ENCODE data around the gene MAN1A1. TPM values are rescaled to one million over a fixed set of nuclear protein-coding genes. Genes with fewer than 3 reads are reported as not detected.

MAN1A1 gene
- polyA plus RNA-seq, 2 of the 4 experiments (the other 2 are of a cell fraction): 0.05 TPM; not detected in 1

- no peak for TF ChIP-seq POLR2AphosphoS2 (conservative IDR thresholded peaks at IDR 0.05; ENCODE audit: low read length)
Measured at GRCh38 chr6:119313937-119314884, 35.4 kb downstream of the MAN1A1 start (continued).

GRCh38 chr6:119312875-119313338, 36.7 kb downstream of the MAN1A1 start:
- CTCF ChIA-PET: no interaction called here
- Histone ChIP-seq H3K4me3 (no peak overlapping the region), H3K4me2 (no peak overlapping the region), H3K27ac (no peak overlapping the region), H3K9me3 (no peaks in the 10 kb centered on the region), H3K4me1 (peaks cover 6% of the 10 kb centered on the region)
- no peak for TF ChIP-seq HOXB5 (CRISPR knock-in tag; IDR thresholded peaks at IDR 0.05)
- TF ChIP-seq TP53 (CRISPR knock-in tag; IDR thresholded peaks at IDR 0.05): no peak
- TF ChIP-seq E2F6 (IDR thresholded peaks at IDR 0.05; ENCODE audit: borderline replicate concordance, low read depth): no peak
- TF ChIP-seq FOSL2 (IDR thresholded peaks at IDR 0.05): no peak
- no peak for TF ChIP-seq FOSL2 (CRISPR knock-in tag; IDR thresholded peaks at IDR 0.05)
- TF ChIP-seq MAFK (IDR thresholded peaks at IDR 0.05; ENCODE audit: partially characterized antibody): no peak
- no peak for TF ChIP-seq ZSCAN20 (CRISPR knock-in tag; IDR thresholded peaks at IDR 0.05)
- no peak for TF ChIP-seq RAD21 (conservative IDR thresholded peaks at IDR 0.05 in 1 of 2, IDR thresholded peaks at IDR 0.05 in 1 of 2)
- TF ChIP-seq HDAC2 (IDR thresholded peaks at IDR 0.05): no peak
- no peak for TF ChIP-seq RFX5 (IDR thresholded peaks at IDR 0.05)
- no peak for TF ChIP-seq NR3C1 (IDR thresholded peaks at IDR 0.05)
- no peak for TF ChIP-seq EHF (CRISPR knock-in tag; IDR thresholded peaks at IDR 0.05)
- no peak for TF ChIP-seq ZFP36 (IDR thresholded peaks at IDR 0.05; ENCODE audit: borderline replicate concordance, partially characterized antibody)
- no peak for TF ChIP-seq HES2 (IDR thresholded peaks at IDR 0.05)
- no peak for TF ChIP-seq ZC3H11A (IDR thresholded peaks at IDR 0.05)
- no peak for TF ChIP-seq HMGXB4 (CRISPR knock-in tag; IDR thresholded peaks at IDR 0.05; ENCODE audit: borderline replicate concordance)
- POLR2A ChIA-PET: no interaction called here
- DNase-seq (ENCODE audit: low read depth in 1 of 2, low spot score in 1 of 2) (no peak), FAIRE-seq (no peak), ATAC-seq (no peak)
- 71% methylated on average over 4 of the region's 4 CpGs for WGBS (ENCODE audit: missing lambda C conversion rate)

GRCh38 chr6:119312441-119312840, 37.1 kb downstream of the MAN1A1 start:
- CTCF ChIA-PET: no interaction called here
- TF ChIP-seq FOSB (CRISPR knock-in tag; IDR thresholded peaks at IDR 0.05) (no peak), HOXB13 (CRISPR knock-in tag; IDR thresholded peaks at IDR 0.05; ENCODE audit: low read depth) (no peak), POLR2A (IDR thresholded peaks at IDR 0.05; ENCODE audit: low read length) (no peak), USF2 (IDR thresholded peaks at IDR 0.05) (no peak), CBX8 (IDR thresholded peaks at IDR 0.05) (no peak), ATOH8 (CRISPR knock-in tag; IDR thresholded peaks at IDR 0.05; ENCODE audit: low read depth) (no peak), HEYL (CRISPR knock-in tag; IDR thresholded peaks at IDR 0.05) (no peak), GATA3 (IDR thresholded peaks at IDR 0.05; ENCODE audit: borderline replicate concordance) (no peak), HOXA7 (CRISPR knock-in tag; IDR thresholded peaks at IDR 0.05) (no peak), ZNF302 (CRISPR knock-in tag; IDR thresholded peaks at IDR 0.05) (no peak), MAZ (IDR thresholded peaks at IDR 0.05; ENCODE audit: borderline replicate concordance, low read depth, low read length) (no peak)

More at GRCh38 chr6:119312441-119312840, 37.1 kb downstream of the MAN1A1 start:
- H3K4me3 ChIP-seq: no peak overlapping the region
- no peak overlapping the region for H3K4me2 ChIP-seq
- FAIRE-seq (no peak), DNase-seq (ENCODE audit: low read depth in 1 of 2, low spot score in 1 of 2) (no peak), ATAC-seq (no peak)
- H3K27ac ChIP-seq: no peak overlapping the region
- peaks cover 10% of the 10 kb centered on the region for H3K4me1 ChIP-seq
- 82% methylated on average over 4 of the region's 4 CpGs for WGBS (ENCODE audit: missing lambda C conversion rate)
- H3K9me3 ChIP-seq: no peaks in the 10 kb centered on the region
- POLR2A ChIA-PET: no interaction called here
